HEK293 (cell line): Measurements from ENCODE around the gene CANT1.

Source experiments
- KLF10 ChIP-seq: fragments of 450-650 bp; IDR thresholded peaks from 2 replicates; pipeline ENCODE4 v1.5.1; 2018; ENCODE audit warnings: missing biosample characterization, mild to moderate bottlenecking, missing genetic modification characterization
- KLF9 ChIP-seq: fragments of 450-650 bp; formaldehyde crosslinking; IDR thresholded peaks from 2 replicates; pipeline ENCODE4 v1.5.1; 2016; ENCODE audit warnings: missing biosample characterization, missing genetic modification characterization, low read depth
- YY2 ChIP-seq: fragments of 450-650 bp; formaldehyde crosslinking; IDR thresholded peaks from 2 replicates; pipeline ENCODE4 v1.5.1; 2016; ENCODE audit warnings: missing biosample characterization, missing genetic modification characterization
- ZEB2 ChIP-seq: fragments of 450-650 bp; formaldehyde crosslinking; IDR thresholded peaks from 2 replicates; pipeline ENCODE4 v1.5.1; 2016; ENCODE audit warnings: missing biosample characterization, missing genetic modification characterization
- ZNF112 ChIP-seq: fragments of 450-650 bp; formaldehyde crosslinking; IDR thresholded peaks from 2 replicates; pipeline ENCODE4 v1.5.0; 2017; ENCODE audit warnings: missing biosample characterization, missing genetic modification characterization
- ZNF140 ChIP-seq: fragments of 450-650 bp; formaldehyde crosslinking; IDR thresholded peaks from 2 replicates; pipeline ENCODE4 v1.5.1; 2016; ENCODE audit warnings: missing biosample characterization, missing genetic modification characterization
- ZNF2 ChIP-seq: fragments of 450-650 bp; formaldehyde crosslinking; IDR thresholded peaks from 2 replicates; pipeline ENCODE4 v1.5.1; 2016; ENCODE audit warnings: missing biosample characterization, missing genetic modification characterization
- ZNF211 ChIP-seq: fragments of 450-650 bp; formaldehyde crosslinking; IDR thresholded peaks from 2 replicates; pipeline ENCODE4 v1.5.1; 2016; ENCODE audit warnings: low read depth, missing biosample characterization, missing genetic modification characterization
- ZNF221 ChIP-seq: fragments of 450-650 bp; formaldehyde crosslinking; IDR thresholded peaks from 2 replicates; pipeline ENCODE4 v1.5.1; 2017; ENCODE audit warnings: missing biosample characterization, missing genetic modification characterization, borderline replicate concordance
- ZNF391 ChIP-seq: fragments of 450-650 bp; formaldehyde crosslinking; IDR thresholded peaks from 2 replicates; pipeline ENCODE4 v1.5.1; 2016; ENCODE audit warnings: low read depth, missing biosample characterization, missing genetic modification characterization, borderline replicate concordance
- ZNF394 ChIP-seq: fragments of 450-650 bp; formaldehyde crosslinking; IDR thresholded peaks from 2 replicates; pipeline ENCODE4 v1.5.1; 2016; ENCODE audit warnings: missing biosample characterization, missing genetic modification characterization, mild to moderate bottlenecking, moderate library complexity, borderline replicate concordance
- ZNF530 ChIP-seq: fragments of 450-650 bp; formaldehyde crosslinking; IDR thresholded peaks from 2 replicates; pipeline ENCODE4 v1.5.1; 2016; ENCODE audit warnings: low read depth, missing biosample characterization, missing genetic modification characterization
- ZNF76 ChIP-seq: fragments of 450-650 bp; formaldehyde crosslinking; IDR thresholded peaks from 2 replicates; pipeline ENCODE4; 2016; ENCODE audit warnings: low read depth, missing biosample characterization, missing genetic modification characterization, borderline replicate concordance
- TF ChIP-seq, protein P1 (sequence below): fragments of 450-650 bp; formaldehyde crosslinking; IDR thresholded peaks from 2 replicates; pipeline ENCODE4 v1.5.1; 2016; ENCODE audit warnings: missing biosample characterization, missing genetic modification characterization
- TF ChIP-seq, protein P2 (sequence below): fragments of 450-650 bp; formaldehyde crosslinking; IDR thresholded peaks from 2 replicates; pipeline ENCODE4 v1.5.1; 2016; ENCODE audit warnings: missing biosample characterization, missing genetic modification characterization
- TF ChIP-seq, protein P3 (sequence below): fragments of 450-650 bp; formaldehyde crosslinking; IDR thresholded peaks from 2 replicates; pipeline ENCODE4 v1.5.1; 2016; ENCODE audit warnings: missing biosample characterization, missing genetic modification characterization
- TF ChIP-seq, protein P4 (sequence below): fragments of 450-650 bp; formaldehyde crosslinking; IDR thresholded peaks from 2 replicates; pipeline ENCODE4 v1.5.1; 2016; ENCODE audit warnings: missing biosample characterization, missing genetic modification characterization
- TF ChIP-seq, protein P5 (sequence below): fragments of 450-650 bp; formaldehyde crosslinking; IDR thresholded peaks from 2 replicates; pipeline ENCODE4 v1.5.1; 2016; ENCODE audit warnings: missing biosample characterization, missing genetic modification characterization
- TF ChIP-seq, protein P6 (sequence below): fragments of 450-650 bp; formaldehyde crosslinking; conservative IDR thresholded peaks from 2 replicates; pipeline ENCODE4 v1.5.1; 2016; ENCODE audit warnings: low read depth, missing biosample characterization, missing genetic modification characterization
- TF ChIP-seq, protein P7 (sequence below): fragments of 450-650 bp; IDR thresholded peaks from 2 replicates; pipeline ENCODE4 v1.5.1; 2018; ENCODE audit warnings: missing biosample characterization, missing genetic modification characterization
- TF ChIP-seq, protein P8 (sequence below): fragments of 450-650 bp; formaldehyde crosslinking; IDR thresholded peaks from 2 replicates; pipeline ENCODE4 v1.5.1; 2016; ENCODE audit warnings: missing biosample characterization, missing genetic modification characterization

Gene CANT1

DNA sequence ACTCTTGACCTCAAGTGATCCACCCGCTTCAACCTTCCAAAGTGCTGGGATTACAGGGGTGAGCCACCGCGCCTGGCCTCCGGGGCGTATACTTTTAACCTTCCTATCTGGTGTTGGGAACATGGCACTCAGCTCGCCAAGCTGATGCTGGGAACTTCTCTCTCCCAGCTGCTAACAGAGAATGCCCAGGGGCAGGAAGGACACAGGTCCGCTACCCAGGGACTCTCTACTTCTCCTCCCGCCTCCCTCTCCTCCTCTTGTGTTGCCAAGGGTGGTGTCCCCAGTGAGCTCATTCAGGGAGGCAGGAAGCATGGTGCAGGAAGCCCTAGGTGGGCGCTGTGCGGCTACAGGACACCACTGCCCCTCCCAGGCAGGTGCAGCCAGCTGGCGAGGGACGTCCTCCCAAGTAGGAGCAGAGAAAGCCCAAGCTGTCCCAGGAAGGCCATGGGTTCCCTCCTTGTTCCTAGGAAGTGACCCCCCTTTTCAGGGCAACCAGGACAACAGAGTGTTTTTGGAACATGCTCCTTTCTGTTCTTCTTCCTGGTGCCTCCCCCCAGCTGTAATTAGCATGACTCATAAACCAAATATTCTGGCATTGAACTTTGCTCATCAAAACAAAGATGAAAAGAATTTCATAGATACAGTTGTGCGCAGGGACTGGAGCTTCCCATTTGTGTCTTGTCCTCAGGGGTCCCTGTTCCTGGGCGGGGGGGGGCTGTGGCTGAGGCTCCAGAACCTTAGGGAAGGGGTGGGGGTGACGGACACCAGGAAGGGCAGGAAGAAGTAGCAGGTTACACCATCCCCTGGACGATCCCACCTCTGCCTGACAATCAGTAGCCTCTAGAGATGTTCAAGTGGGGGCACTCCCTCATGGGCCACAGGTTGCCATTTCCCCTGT, 17.1 kb upstream of the CANT1 start (continued):
- TF ChIP-seq, protein P1, sequence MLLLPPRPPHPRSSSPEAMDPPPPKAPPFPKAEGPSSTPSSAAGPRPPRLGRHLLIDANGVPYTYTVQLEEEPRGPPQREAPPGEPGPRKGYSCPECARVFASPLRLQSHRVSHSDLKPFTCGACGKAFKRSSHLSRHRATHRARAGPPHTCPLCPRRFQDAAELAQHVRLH, result no peak
- TF ChIP-seq, protein P2, sequence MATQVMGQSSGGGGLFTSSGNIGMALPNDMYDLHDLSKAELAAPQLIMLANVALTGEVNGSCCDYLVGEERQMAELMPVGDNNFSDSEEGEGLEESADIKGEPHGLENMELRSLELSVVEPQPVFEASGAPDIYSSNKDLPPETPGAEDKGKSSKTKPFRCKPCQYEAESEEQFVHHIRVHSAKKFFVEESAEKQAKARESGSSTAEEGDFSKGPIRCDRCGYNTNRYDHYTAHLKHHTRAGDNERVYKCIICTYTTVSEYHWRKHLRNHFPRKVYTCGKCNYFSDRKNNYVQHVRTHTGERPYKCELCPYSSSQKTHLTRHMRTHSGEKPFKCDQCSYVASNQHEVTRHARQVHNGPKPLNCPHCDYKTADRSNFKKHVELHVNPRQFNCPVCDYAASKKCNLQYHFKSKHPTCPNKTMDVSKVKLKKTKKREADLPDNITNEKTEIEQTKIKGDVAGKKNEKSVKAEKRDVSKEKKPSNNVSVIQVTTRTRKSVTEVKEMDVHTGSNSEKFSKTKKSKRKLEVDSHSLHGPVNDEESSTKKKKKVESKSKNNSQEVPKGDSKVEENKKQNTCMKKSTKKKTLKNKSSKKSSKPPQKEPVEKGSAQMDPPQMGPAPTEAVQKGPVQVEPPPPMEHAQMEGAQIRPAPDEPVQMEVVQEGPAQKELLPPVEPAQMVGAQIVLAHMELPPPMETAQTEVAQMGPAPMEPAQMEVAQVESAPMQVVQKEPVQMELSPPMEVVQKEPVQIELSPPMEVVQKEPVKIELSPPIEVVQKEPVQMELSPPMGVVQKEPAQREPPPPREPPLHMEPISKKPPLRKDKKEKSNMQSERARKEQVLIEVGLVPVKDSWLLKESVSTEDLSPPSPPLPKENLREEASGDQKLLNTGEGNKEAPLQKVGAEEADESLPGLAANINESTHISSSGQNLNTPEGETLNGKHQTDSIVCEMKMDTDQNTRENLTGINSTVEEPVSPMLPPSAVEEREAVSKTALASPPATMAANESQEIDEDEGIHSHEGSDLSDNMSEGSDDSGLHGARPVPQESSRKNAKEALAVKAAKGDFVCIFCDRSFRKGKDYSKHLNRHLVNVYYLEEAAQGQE (tag by site-specific recombination), result no peak
- TF ChIP-seq ZNF394 (tag by site-specific recombination), result no peak
- TF ChIP-seq ZNF391, result no peak
- no peak for TF ChIP-seq KLF10
- TF ChIP-seq ZNF2 (tag by site-specific recombination), result no peak; the same call in 1 of the 2 replicates
- no peak for TF ChIP-seq ZNF530
- TF ChIP-seq ZNF211 (tag by site-specific recombination), result no peak
- TF ChIP-seq, protein P3, sequence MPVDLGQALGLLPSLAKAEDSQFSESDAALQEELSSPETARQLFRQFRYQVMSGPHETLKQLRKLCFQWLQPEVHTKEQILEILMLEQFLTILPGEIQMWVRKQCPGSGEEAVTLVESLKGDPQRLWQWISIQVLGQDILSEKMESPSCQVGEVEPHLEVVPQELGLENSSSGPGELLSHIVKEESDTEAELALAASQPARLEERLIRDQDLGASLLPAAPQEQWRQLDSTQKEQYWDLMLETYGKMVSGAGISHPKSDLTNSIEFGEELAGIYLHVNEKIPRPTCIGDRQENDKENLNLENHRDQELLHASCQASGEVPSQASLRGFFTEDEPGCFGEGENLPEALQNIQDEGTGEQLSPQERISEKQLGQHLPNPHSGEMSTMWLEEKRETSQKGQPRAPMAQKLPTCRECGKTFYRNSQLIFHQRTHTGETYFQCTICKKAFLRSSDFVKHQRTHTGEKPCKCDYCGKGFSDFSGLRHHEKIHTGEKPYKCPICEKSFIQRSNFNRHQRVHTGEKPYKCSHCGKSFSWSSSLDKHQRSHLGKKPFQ (tag by site-specific recombination), result no peak
- no peak for TF ChIP-seq KLF9 (tag by site-specific recombination)
- TF ChIP-seq ZNF112 (tag by site-specific recombination), result no peak
- peak; percentile 72; the same call in 1 of the 2 replicates for TF ChIP-seq ZEB2 (tag by site-specific recombination)
- TF ChIP-seq, protein P4, sequence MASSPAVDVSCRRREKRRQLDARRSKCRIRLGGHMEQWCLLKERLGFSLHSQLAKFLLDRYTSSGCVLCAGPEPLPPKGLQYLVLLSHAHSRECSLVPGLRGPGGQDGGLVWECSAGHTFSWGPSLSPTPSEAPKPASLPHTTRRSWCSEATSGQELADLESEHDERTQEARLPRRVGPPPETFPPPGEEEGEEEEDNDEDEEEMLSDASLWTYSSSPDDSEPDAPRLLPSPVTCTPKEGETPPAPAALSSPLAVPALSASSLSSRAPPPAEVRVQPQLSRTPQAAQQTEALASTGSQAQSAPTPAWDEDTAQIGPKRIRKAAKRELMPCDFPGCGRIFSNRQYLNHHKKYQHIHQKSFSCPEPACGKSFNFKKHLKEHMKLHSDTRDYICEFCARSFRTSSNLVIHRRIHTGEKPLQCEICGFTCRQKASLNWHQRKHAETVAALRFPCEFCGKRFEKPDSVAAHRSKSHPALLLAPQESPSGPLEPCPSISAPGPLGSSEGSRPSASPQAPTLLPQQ (tag by site-specific recombination), result no peak
- TF ChIP-seq, protein P5, sequence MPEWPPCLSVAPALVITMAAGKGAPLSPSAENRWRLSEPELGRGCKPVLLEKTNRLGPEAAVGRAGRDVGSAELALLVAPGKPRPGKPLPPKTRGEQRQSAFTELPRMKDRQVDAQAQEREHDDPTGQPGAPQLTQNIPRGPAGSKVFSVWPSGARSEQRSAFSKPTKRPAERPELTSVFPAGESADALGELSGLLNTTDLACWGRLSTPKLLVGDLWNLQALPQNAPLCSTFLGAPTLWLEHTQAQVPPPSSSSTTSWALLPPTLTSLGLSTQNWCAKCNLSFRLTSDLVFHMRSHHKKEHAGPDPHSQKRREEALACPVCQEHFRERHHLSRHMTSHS (tag by site-specific recombination), result no peak
- no peak for TF ChIP-seq YY2 (tag by site-specific recombination)
- TF ChIP-seq, protein P6, sequence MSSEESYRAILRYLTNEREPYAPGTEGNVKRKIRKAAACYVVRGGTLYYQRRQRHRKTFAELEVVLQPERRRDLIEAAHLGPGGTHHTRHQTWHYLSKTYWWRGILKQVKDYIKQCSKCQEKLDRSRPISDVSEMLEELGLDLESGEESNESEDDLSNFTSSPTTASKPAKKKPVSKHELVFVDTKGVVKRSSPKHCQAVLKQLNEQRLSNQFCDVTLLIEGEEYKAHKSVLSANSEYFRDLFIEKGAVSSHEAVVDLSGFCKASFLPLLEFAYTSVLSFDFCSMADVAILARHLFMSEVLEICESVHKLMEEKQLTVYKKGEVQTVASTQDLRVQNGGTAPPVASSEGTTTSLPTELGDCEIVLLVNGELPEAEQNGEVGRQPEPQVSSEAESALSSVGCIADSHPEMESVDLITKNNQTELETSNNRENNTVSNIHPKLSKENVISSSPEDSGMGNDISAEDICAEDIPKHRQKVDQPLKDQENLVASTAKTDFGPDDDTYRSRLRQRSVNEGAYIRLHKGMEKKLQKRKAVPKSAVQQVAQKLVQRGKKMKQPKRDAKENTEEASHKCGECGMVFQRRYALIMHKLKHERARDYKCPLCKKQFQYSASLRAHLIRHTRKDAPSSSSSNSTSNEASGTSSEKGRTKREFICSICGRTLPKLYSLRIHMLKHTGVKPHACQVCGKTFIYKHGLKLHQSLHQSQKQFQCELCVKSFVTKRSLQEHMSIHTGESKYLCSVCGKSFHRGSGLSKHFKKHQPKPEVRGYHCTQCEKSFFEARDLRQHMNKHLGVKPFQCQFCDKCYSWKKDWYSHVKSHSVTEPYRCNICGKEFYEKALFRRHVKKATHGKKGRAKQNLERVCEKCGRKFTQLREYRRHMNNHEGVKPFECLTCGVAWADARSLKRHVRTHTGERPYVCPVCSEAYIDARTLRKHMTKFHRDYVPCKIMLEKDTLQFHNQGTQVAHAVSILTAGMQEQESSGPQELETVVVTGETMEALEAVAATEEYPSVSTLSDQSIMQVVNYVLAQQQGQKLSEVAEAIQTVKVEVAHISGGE (tag by site-specific recombination), result peak; percentile 80
- no peak for TF ChIP-seq ZNF76 (tag by site-specific recombination)
- no peak for TF ChIP-seq ZNF221 (tag by site-specific recombination)
- TF ChIP-seq ZNF140 (tag by site-specific recombination), result no peak
- TF ChIP-seq, protein P7, sequence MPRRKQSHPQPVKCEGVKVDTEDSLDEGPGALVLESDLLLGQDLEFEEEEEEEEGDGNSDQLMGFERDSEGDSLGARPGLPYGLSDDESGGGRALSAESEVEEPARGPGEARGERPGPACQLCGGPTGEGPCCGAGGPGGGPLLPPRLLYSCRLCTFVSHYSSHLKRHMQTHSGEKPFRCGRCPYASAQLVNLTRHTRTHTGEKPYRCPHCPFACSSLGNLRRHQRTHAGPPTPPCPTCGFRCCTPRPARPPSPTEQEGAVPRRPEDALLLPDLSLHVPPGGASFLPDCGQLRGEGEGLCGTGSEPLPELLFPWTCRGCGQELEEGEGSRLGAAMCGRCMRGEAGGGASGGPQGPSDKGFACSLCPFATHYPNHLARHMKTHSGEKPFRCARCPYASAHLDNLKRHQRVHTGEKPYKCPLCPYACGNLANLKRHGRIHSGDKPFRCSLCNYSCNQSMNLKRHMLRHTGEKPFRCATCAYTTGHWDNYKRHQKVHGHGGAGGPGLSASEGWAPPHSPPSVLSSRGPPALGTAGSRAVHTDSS (tag by site-specific recombination), result no peak
- TF ChIP-seq, protein P8, sequence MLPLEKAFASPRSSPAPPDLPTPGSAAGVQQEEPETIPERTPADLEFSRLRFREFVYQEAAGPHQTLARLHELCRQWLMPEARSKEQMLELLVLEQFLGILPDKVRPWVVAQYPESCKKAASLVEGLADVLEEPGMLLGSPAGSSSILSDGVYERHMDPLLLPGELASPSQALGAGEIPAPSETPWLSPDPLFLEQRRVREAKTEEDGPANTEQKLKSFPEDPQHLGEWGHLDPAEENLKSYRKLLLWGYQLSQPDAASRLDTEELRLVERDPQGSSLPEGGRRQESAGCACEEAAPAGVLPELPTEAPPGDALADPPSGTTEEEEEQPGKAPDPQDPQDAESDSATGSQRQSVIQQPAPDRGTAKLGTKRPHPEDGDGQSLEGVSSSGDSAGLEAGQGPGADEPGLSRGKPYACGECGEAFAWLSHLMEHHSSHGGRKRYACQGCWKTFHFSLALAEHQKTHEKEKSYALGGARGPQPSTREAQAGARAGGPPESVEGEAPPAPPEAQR (tag by site-specific recombination), result no peak
